GM19351 (cell line): ENCODE results near the gene SPACA5.
"Not testable (repeated sequence)": the region's sequence is repeated elsewhere in the genome, so short reads cannot be mapped to it uniquely, and the experiment has no call there.

Experiments
- ATAC-seq: cut with Tn5 transposase; IDR thresholded peaks from one replicate; pipeline ENCODE4 v1.9.1; 2021; ENCODE audit warnings: mild to moderate bottlenecking, moderate library complexity; ENCODE audit not compliant: unreplicated experiment

Gene SPACA5

GRCh38 chrX:48006688-48007087, at the start of gene SPACA5:
SPACA5 (plus strand) TSS chrX:48006988; CDS start chrX:48007803, 815 bp downstream.
- ATAC-seq, result not testable (repeated sequence)

- ATAC-seq, result not testable (repeated sequence)
Measured at GRCh38 chrX:47958206-47958605, 48.6 kb upstream of the SPACA5 start.

- no peak for ATAC-seq
Measured at GRCh38 chrX:47958761-47959342, 47.9 kb upstream of the SPACA5 start.

GRCh38 chrX:47960406-47960805, 46.4 kb upstream of the SPACA5 start:
- ATAC-seq, result no peak

GRCh38 chrX:47961830-47962229, 45.0 kb upstream of the SPACA5 start:
- ATAC-seq, result not testable (repeated sequence)

- ATAC-seq, result not testable (repeated sequence)
Measured at GRCh38 chrX:47965526-47965925, 41.3 kb upstream of the SPACA5 start.

GRCh38 chrX:47973235-47973634, 33.6 kb upstream of the SPACA5 start:
- ATAC-seq, result no peak

- no peak for ATAC-seq
Measured at GRCh38 chrX:47976254-47977151, 30.3 kb upstream of the SPACA5 start.

- ATAC-seq, result no peak
Measured at GRCh38 chrX:47991263-47992094, 15.3 kb upstream of the SPACA5 start.

GRCh38 chrX:47992095-47992380, 14.8 kb upstream of the SPACA5 start:
- ATAC-seq, result no peak

GRCh38 chrX:47992669-47993068, 14.1 kb upstream of the SPACA5 start:
- no peak for ATAC-seq

- no peak for ATAC-seq
Measured at GRCh38 chrX:48001260-48001659, 5.5 kb upstream of the SPACA5 start.

- ATAC-seq, result no peak
Measured at GRCh38 chrX:48002319-48002718, 4.5 kb upstream of the SPACA5 start.

GRCh38 chrX:48002929-48003328, 3.9 kb upstream of the SPACA5 start:
- ATAC-seq, result no peak

GRCh38 chrX:48003367-48003757, 3.4 kb upstream of the SPACA5 start:
- ATAC-seq, result peak; percentile 47

- ATAC-seq, result peak; percentile 93
Measured at GRCh38 chrX:48003758-48004457, 2.9 kb upstream of the SPACA5 start, which contains the start of gene ZNF182. ZNF182 (minus strand) TSS chrX:48003989; CDS start chrX:48002609, 1,380 bp downstream.

- not testable (repeated sequence) for ATAC-seq
Measured at GRCh38 chrX:48009445-48009960, 2.7 kb downstream of the SPACA5 start.

- ATAC-seq, result not testable (repeated sequence)
Measured at GRCh38 chrX:48016583-48017310, 10.0 kb downstream of the SPACA5 start.

- not testable (repeated sequence) for ATAC-seq
Measured at GRCh38 chrX:48019892-48020291, 13.1 kb downstream of the SPACA5 start.

- ATAC-seq, result not testable (repeated sequence)
Measured at GRCh38 chrX:48020472-48020871, 13.7 kb downstream of the SPACA5 start.
